HepG2 (cell line): ENCODE data around the gene MYO1G. TPM values are rescaled to one million over a fixed set of nuclear protein-coding genes. Genes with fewer than 3 reads are reported as not detected.

Source experiments
- ASH2L ChIP-seq: fragments of 300-600, 200-600 bp; sonication (generic); IDR thresholded peaks from 2 replicates; pipeline ENCODE4 v1.7.0; 2017; ENCODE audit warnings: low read depth, mild to moderate bottlenecking, moderate library complexity, mixed read lengths, low read length; ENCODE audit not compliant: insufficient read length
- KDM2A ChIP-seq: sonication (generic); formaldehyde crosslinking; IDR thresholded peaks from 2 replicates; pipeline ENCODE4 v1.4.0; 2020; ENCODE audit warnings: low read depth, missing genetic modification reagents, borderline replicate concordance
- MTF2 ChIP-seq: sonication (generic); formaldehyde crosslinking; IDR thresholded peaks from 2 replicates; pipeline ENCODE4 v1.5.0; 2020; ENCODE audit warnings: missing genetic modification reagents, borderline replicate concordance
- MYC ChIP-seq: sonication (generic); formaldehyde crosslinking; IDR thresholded peaks from 2 replicates; pipeline ENCODE4 v1.9.0; 2021; ENCODE audit warnings: missing genetic modification reagents, borderline replicate concordance
- POLR2AphosphoS5 ChIP-seq: IDR thresholded peaks from 2 replicates; pipeline ENCODE4 v1.6.1; 2012; ENCODE audit warnings: low read depth, low read length
- SMARCE1 ChIP-seq: fragments of 450-650 bp; IDR thresholded peaks from 2 replicates; pipeline ENCODE4 v1.6.1; 2017; ENCODE audit warnings: borderline replicate concordance
- YY1 ChIP-seq: IDR thresholded peaks from 2 replicates; pipeline ENCODE4 v1.6.1; 2011; ENCODE audit warnings: low read length, low read depth, moderate library complexity, mild to moderate bottlenecking; ENCODE audit not compliant: insufficient read depth, insufficient replicate concordance
- ZNF24 ChIP-seq: fragments of 450-650 bp; IDR thresholded peaks from 2 replicates; pipeline ENCODE4 v1.6.1; 2017; ENCODE audit warnings: antibody characterized with exemption, mild to moderate bottlenecking
- ZNF3 ChIP-seq: IDR thresholded peaks from 2 replicates; pipeline ENCODE4 v1.7.0; 2017; ENCODE audit warnings: inconsistent platforms
- ZNF430 ChIP-seq: sonication (generic); formaldehyde crosslinking; IDR thresholded peaks from 2 replicates; pipeline ENCODE4 v1.9.0; 2021; ENCODE audit warnings: mild to moderate bottlenecking, missing genetic modification reagents
- ZNF460 ChIP-seq: sonication (generic); formaldehyde crosslinking; IDR thresholded peaks from 2 replicates; pipeline ENCODE4 v1.5.1; 2020; ENCODE audit warnings: missing genetic modification reagents, mild to moderate bottlenecking, borderline replicate concordance
- ZNF629 ChIP-seq: sonication (generic); formaldehyde crosslinking; conservative IDR thresholded peaks from 2 replicates; pipeline ENCODE4 v1.5.0; 2020; ENCODE audit warnings: missing genetic modification reagents
- ZSCAN29 ChIP-seq: sonication (generic); formaldehyde crosslinking; conservative IDR thresholded peaks from 2 replicates; pipeline ENCODE4 v1.4.0; 2020; ENCODE audit warnings: mild to moderate bottlenecking, missing genetic modification reagents
- polyA plus RNA-seq, 8 experiments: library from polyadenylated mRNA; depleted of rRNA in 3 of 8; stranded (reverse) in 7 of 8; unstranded in 1 of 8; fragments of >200 nt; fragmentation: Illumina TruSeq in 4 of 8; extraction: Trizol in 4 of 8; gene quantifications; 2 replicates each; pipeline versions ENCODE4 v1.2.1 to v1.2.3, GENCODE V29; 2011 to 2016; ENCODE audit warnings: low read depth in 4 of 8, missing spikeins in 1 of 8, mixed read lengths in 1 of 8; ENCODE audit not compliant: insufficient read depth in 1 of 8
- total RNA-seq, 5 experiments: library from RNA; depleted of rRNA; stranded (reverse); fragments of >200 nt; fragmentation: Illumina TruSeq; extraction: Trizol; gene quantifications; 2 replicates each; pipeline ENCODE4 v1.2.3, GENCODE V29; 2016; ENCODE audit warnings: low read depth in 1 of 5
- TF ChIP-seq, protein P1 (sequence below): sonication (generic); formaldehyde crosslinking; IDR thresholded peaks from 2 replicates; pipeline ENCODE4 v1.8.0; 2022; ENCODE audit warnings: low read depth, missing genetic modification reagents
- TF ChIP-seq, protein P2 (sequence below): sonication (generic); formaldehyde crosslinking; IDR thresholded peaks from 2 replicates; pipeline ENCODE4 v1.9.0; 2021; ENCODE audit warnings: missing genetic modification reagents, borderline replicate concordance
- TF ChIP-seq, protein P3 (sequence below): sonication (generic); formaldehyde crosslinking; IDR thresholded peaks from 2 replicates; pipeline ENCODE4 v1.5.0; 2020; ENCODE audit warnings: missing genetic modification reagents, mild to moderate bottlenecking, borderline replicate concordance
- TF ChIP-seq, protein P4 (sequence below): sonication (generic); formaldehyde crosslinking; IDR thresholded peaks from 2 replicates; pipeline ENCODE4 v1.5.0; 2020; ENCODE audit warnings: mild to moderate bottlenecking, missing genetic modification reagents, moderate library complexity
- TF ChIP-seq, protein P5 (sequence below): fragments of 450-650 bp; IDR thresholded peaks from 2 replicates; pipeline ENCODE4 v1.6.1; 2016
- TF ChIP-seq, protein P6 (sequence below): sonication (generic); formaldehyde crosslinking; IDR thresholded peaks from 2 replicates; pipeline ENCODE4 v1.4.0; 2020; ENCODE audit warnings: missing genetic modification reagents, low read depth, mild to moderate bottlenecking, borderline replicate concordance

The MYO1G gene
- total and polyA plus RNA-seq, 2 of the 13 experiments (the other 11 are each of a cell fraction or from before 2014, with no cell fraction given) = 0.29 to 1.1 TPM

DNA sequence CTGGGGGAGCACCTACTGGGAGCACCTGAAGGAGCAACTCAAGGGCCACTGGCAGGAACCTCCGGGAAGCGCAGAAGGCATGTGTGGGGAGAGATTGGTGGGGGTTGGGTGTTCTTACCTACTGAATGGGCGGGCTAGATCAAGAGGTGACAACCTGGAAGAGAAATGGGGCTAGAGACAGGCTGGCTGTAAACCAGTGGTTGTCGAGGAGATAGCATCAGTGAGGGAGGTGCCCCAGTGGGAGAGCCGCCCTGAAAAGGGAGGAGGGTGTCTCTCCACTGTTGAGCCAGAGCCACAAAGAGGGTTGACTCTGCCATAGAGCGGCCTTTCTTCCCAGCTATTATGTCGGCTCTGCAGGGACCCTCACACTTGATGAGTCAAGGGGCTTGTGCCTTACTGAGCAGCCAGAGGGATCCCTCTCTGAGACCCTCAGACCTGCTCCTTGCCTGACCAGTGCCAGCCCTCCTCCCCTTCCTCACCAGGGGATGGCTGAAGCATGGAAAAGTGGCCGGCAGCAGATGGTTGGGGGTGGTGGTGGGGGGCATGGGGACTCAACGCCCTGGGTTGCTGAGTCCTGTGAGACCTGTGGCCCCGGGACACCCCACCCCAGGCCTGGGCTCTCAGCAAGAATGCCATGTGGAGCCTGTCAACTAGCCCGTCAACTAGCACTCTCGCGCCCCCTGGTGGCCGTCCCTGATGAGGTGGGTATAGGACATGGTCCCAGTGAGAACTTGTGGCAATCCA, 57.0 kb downstream of the MYO1G start (continued):
- TF ChIP-seq, protein P1, sequence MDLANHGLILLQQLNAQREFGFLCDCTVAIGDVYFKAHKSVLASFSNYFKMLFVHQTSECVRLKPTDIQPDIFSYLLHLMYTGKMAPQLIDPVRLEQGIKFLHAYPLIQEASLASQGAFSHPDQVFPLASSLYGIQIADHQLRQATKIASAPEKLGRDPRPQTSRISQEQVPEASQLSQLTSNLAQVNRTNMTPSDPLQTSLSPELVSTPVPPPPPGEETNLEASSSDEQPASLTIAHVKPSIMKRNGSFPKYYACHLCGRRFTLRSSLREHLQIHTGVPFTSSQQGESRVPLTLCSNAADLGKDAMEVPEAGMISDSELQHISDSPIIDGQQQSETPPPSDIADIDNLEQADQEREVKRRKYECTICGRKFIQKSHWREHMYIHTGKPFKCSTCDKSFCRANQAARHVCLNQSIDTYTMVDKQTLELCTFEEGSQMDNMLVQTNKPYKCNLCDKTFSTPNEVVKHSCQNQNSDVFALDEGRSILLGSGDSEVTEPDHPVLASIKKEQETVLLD = no peak
- TF ChIP-seq, protein P2, sequence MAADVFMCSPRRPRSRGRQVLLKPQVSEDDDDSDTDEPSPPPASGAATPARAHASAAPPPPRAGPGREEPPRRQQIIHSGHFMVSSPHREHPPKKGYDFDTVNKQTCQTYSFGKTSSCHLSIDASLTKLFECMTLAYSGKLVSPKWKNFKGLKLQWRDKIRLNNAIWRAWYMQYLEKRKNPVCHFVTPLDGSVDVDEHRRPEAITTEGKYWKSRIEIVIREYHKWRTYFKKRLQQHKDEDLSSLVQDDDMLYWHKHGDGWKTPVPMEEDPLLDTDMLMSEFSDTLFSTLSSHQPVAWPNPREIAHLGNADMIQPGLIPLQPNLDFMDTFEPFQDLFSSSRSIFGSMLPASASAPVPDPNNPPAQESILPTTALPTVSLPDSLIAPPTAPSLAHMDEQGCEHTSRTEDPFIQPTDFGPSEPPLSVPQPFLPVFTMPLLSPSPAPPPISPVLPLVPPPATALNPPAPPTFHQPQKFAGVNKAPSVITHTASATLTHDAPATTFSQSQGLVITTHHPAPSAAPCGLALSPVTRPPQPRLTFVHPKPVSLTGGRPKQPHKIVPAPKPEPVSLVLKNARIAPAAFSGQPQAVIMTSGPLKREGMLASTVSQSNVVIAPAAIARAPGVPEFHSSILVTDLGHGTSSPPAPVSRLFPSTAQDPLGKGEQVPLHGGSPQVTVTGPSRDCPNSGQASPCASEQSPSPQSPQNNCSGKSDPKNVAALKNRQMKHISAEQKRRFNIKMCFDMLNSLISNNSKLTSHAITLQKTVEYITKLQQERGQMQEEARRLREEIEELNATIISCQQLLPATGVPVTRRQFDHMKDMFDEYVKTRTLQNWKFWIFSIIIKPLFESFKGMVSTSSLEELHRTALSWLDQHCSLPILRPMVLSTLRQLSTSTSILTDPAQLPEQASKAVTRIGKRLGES (CRISPR knock-in tag) = no peak
- TF ChIP-seq ZSCAN29 (CRISPR knock-in tag) (no peak), ZNF3 (CRISPR knock-in tag) (peak; percentile 76; the same call in 1 of the 2 replicates), ZNF24 (0 out of 2 replicates have a peak, but pooled peaks have one; percentile 71), ZNF430 (CRISPR knock-in tag) (no peak), ASH2L (no peak), POLR2AphosphoS5 (no peak), KDM2A (peak; percentile 44; the same call in 1 of the 2 replicates), SMARCE1 (no peak), ZNF629 (CRISPR knock-in tag) (no peak), MTF2 (CRISPR knock-in tag) (no peak), ZNF460 (CRISPR knock-in tag) (no peak), YY1 (peak; percentile 35), MYC (CRISPR knock-in tag) (peak; percentile 33; the same call in 1 of the 2 replicates)
- TF ChIP-seq, protein P3, sequence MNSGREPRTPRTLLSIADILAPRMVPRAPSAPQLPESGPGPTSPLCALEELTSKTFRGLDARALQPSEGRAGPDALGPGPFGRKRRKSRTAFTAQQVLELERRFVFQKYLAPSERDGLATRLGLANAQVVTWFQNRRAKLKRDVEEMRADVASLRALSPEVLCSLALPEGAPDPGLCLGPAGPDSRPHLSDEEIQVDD (CRISPR knock-in tag) = no peak
- TF ChIP-seq, protein P4, sequence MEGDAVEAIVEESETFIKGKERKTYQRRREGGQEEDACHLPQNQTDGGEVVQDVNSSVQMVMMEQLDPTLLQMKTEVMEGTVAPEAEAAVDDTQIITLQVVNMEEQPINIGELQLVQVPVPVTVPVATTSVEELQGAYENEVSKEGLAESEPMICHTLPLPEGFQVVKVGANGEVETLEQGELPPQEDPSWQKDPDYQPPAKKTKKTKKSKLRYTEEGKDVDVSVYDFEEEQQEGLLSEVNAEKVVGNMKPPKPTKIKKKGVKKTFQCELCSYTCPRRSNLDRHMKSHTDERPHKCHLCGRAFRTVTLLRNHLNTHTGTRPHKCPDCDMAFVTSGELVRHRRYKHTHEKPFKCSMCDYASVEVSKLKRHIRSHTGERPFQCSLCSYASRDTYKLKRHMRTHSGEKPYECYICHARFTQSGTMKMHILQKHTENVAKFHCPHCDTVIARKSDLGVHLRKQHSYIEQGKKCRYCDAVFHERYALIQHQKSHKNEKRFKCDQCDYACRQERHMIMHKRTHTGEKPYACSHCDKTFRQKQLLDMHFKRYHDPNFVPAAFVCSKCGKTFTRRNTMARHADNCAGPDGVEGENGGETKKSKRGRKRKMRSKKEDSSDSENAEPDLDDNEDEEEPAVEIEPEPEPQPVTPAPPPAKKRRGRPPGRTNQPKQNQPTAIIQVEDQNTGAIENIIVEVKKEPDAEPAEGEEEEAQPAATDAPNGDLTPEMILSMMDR (CRISPR knock-in tag) = peak; percentile 91
- TF ChIP-seq, protein P5, sequence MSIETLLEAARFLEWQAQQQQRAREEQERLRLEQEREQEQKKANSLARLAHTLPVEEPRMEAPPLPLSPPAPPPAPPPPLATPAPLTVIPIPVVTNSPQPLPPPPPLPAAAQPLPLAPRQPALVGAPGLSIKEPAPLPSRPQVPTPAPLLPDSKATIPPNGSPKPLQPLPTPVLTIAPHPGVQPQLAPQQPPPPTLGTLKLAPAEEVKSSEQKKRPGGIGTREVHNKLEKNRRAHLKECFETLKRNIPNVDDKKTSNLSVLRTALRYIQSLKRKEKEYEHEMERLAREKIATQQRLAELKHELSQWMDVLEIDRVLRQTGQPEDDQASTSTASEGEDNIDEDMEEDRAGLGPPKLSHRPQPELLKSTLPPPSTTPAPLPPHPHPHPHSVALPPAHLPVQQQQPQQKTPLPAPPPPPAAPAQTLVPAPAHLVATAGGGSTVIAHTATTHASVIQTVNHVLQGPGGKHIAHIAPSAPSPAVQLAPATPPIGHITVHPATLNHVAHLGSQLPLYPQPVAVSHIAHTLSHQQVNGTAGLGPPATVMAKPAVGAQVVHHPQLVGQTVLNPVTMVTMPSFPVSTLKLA = no peak
- TF ChIP-seq, protein P6, sequence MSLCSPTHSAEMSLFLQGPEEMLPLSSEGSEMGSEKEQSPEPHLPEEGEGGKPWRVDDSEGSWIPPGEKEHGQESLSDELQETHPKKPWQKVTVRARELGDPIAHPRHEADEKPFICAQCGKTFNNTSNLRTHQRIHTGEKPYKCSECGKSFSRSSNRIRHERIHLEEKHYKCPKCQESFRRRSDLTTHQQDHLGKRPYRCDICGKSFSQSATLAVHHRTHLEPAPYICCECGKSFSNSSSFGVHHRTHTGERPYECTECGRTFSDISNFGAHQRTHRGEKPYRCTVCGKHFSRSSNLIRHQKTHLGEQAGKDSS (CRISPR knock-in tag) = no peak
